ENCODE results near the gene GIMAP8.
A peak's percentile ranks its signal among the peaks of the same experiment; 100 is the strongest.

GIMAP8 gene

DNA sequence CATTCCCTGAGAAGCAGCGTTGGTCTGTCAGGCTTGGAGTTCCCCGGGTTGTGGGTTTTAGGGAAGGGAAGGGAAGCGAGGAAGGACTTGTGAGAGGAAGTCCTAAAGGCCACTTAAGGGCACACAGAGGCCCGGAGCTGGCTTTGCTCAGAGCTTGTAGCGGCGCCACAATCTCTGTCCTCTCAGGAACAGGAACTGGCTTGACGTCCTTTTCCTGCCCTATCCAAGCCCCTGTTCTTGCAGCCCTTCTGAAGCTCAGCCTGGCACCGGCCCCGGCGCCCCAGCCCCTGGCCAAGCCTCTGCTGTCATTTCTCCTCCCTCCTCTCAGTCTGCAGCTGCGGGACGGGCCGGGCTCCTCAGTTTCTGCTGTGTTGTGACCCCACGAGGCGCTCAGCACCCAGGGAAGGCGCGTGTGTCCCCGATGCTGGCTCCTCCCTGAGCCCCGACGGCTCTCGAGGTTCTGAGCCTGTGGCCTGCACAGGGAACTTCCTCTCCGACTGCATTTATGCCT lies at the start of gene GIMAP8:
Gene GIMAP8 (plus strand): TSS at position 140 of the 511 bp plus-strand sequence. CDS start 16,069 bp downstream, outside the sequence.
- DNase-seq: no peak

DNA sequence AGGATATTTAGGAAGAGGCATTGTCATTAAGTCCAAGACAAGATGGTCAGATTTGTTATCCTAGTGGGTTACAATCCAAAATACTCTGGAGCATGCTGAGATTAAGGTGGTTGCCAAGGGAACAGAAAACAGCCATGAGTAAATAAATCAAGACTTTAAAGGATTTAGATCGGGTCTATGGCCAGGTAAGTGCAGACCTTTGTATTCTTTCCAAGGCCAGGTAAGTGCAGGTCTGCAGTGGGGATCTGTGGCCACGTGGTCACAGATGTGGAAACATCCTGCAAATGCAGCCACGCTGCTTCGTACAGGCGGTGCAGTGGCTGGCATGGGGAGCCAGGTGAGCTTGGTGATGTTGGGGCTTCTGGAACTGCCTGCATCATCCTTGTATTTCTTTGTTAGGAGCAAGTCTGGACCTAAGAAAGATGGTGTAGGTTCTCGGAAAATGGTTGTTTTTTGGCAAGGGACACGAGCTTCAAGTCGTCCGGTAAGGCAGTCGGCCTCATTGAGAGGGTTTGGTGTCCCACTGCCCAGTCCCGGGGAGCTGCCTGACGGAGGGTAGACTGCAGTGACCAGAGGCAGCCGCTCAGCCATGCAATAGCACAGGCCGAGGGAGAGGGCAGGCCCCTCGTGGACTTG lies 49.5 kb upstream of the GIMAP8 start:
- no peak for DNase-seq

DNA sequence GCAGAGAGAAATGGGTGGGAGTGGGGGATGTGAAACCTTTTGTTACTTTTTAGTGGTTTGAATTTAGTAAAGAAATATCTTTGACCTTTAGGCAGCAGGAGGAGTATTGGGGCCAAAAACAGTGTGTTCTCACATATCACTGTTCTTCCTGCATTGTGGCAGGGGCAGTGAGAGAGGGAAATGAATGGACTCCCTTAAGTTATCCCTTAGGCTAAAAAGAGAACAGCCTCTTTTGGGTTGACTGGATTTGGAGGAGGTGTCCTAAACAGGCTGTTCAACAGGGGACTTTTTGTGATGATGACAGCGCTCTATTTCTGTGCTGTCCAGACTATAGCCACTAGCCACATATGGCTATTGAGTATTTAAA lies 49.0 kb upstream of the GIMAP8 start:
- DNase-seq: no peak

DNA sequence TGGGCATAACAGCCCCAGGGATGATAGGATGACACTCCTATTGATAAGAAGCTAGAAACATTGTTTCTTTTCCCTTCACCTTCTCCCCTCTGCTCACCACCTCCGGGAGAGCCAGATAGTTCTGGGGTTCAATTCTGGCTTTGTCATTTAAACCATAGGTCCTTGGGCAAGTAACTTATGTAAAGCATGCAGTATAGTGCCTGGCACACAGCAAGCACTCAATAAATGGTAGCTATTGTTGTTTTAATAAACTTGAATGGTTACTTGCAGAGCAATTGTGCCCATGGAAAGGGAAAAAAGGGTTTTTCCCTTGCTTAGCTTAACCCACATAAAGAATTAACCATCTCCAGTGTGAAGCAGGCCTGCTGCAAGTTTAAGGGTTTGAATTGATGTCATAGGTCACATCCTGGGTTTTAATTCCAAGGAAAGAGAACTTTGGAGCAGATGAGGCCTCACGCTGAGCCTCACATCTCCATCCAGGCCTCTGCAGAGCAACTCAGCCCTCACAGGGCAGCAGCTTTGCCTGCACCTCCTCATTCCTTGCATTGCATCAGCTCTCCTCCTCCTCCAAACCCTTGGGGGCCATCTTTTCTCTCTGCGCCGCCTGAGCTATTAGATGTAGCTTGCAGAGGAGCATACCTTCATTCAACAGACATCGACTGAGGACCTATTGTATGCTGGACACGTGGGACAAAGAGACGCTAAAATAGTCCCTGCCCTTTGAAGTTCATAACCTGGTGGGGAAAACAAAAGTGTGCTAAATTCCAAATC lies 48.4 kb upstream of the GIMAP8 start:
- DNase-seq: no peak

DNA sequence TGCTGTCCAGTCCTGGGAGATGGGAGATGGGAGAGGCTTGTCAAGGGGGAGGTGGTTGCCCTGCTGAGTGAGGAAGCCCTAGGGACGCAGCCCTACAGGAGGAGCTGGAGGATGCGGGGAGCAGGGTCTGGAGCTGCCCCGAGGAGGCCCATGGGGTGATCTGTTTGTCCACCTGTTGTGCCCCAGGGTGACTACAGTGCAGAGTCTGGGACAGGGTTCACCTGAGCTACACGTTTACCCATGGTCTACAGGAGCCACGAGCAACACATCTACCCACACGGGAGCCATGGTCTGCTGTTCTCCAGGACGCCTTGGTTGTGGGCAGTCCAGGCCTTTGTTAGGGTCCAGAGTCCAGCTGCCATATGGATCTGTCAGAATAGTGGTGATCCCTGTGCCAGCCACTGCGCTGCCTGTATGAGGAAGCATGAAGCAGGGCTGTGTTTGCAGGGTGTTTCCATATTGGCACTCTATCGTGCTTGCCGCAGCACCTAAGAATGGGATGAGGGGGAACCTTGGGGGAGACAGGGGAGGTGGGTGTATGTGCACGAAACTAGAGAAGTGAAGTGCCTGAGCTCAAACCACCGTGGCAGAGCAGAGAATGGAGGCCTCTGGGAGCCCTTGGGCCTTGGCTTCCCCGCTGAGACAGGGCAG lies 47.6 kb upstream of the GIMAP8 start:
- DNase-seq: no peak

DNA sequence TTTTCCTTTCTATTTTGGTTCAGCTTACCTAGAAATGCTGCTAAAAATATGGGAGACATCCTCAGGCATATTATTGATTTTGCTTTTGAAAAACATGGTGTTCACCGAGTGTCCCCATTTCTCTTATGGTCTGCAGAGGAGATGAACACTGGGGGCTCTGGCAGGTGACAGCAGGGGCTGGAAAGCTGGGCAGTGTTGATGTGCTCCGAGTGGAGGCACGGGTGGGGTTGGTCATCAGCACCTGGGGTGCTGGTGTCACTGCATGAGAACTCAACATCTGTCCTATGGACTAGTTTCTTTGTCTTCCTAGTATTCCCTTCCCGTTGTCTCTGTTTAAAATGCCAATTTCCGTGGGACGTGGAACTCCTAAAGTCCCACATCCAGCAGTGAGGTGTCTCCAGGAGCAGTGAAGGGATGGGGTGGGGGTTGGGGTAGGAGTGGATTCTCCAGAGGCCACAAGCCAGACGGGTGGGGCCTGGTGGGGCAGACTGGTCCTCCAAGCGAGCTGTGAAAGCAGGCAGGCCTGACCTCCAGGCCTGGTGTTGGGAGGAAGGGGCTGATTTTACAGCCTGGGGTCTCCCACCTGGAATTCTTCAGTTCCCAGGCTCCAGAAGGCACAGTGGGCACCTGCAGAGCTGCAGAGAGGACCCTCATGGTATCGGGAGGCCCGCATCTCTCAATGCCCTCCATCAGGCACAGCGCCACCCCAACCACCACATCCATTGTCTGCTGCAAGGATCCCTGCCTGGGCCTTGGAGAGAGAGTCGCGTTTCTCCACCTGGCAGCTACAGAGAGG lies 46.9 kb upstream of the GIMAP8 start:
- DNase-seq: no peak

DNA sequence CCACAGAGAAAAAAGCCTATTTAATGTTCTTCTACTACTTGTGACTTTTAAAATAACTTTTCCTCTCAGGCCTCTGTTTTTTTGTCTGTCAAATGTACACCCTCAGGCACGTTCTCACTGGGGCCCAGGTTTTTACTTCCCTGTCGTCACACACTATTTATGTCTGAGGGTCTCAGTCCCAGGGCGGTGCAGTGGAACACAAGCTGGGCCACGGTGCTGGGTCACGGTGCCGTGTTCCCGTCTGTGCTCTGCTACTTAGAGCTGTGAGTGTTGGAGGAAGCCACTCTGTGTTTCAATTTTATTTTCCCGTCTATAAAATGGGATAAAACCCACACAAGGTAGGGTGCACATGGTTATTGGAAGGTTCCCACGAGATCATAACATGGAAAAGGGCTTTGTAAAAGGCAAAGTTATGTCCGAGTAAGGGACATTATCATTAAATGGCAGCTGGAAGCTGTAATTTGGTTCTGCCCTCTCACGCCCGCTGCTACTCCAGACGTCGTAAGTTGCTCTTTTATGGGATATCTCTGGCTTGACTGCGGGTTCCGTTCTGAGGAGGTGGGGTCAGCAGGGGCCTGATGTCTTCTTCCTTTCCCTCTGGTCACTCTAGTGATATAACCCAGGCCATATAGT lies 46.1 kb upstream of the GIMAP8 start:
- no peak for DNase-seq

DNA sequence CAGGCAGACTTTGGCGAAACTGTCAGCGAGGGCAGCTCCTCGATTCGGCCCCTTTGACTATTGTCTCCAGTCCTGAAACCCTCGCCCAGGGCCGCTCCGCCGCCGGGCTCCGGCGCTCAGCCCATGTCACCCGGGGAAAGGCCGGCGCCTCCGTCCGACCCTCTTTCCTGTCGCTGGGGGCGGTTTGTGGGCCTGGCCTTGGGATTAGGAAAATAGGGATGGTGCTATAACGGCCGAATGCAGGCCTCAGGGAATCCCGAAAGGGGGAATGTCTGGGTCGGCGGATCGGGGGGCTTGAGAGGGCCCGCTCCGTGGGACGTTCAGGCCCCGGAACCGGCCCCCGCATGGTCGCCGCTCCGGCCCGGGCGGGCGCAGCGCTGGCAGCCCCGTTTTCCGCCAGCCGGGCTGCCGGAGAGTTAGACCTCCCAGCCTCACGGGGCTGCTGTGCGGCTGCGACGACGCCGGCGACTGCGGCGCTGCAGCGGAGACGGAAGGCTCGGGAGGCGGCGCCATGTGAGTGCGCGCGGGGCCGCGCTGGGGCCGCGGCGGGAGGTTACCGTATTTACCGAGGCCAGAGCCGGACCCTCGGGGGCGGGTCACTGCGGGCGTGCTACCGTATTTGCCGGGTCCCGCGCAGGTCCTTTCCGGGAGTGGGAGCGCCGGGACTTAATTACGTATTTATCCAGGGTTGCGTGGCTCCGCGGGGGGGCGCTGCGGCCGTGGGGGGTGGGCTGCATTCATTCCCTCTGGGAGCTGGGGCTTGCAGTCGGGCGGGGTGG lies 45.4 kb upstream of the GIMAP8 start:
- peak; percentile 81 for DNase-seq

DNA sequence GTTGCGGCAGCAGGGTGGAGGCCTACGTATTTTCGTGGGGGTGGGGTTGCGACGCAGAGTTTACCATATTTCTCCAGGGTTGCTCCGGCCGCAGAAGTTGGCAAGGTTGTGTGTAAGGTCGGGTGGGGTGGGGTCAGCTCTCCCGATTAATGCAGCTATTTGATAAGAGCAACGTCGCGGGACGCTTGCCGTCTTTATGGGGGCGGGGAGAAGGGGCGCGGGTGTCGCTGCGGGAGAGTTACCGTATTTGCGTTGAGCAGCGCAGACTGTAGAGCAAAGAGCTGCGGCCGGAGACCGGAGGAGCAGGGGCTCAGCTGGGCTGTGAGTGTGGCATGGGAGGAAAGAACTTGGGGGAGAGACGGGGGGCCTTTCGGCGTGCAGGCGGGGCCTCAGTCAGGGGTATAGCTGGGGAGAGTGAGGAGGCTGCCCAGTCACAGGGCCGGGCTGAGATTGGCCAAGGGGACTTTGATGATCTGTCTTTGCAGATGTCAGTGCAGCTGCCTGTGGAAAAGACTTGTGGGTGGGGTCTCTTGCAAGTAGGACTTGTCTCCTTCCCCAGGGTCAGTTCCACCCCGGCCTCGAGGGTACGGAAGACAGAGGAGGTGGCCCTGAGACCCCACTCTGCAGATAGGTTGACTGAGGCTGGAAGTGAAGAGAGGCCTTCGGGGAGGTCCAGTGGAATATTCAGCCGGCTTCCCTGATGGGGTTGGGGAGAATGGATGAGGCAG lies 44.7 kb upstream of the GIMAP8 start:
- DNase-seq: no peak

DNA sequence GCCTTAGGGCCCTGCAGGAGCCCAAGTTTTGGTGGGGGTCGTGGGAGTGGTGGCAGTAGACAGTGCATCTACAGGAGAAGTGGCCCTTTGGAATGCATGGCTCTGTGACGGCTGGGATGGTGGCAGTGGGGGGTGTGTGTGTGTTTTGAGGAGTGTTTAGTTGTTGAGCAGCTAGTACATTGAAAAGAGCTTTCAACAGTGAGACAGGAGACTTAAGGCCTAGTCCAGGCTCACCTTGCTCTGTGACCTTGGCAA lies 44.2 kb upstream of the GIMAP8 start:
- no peak for DNase-seq

DNA sequence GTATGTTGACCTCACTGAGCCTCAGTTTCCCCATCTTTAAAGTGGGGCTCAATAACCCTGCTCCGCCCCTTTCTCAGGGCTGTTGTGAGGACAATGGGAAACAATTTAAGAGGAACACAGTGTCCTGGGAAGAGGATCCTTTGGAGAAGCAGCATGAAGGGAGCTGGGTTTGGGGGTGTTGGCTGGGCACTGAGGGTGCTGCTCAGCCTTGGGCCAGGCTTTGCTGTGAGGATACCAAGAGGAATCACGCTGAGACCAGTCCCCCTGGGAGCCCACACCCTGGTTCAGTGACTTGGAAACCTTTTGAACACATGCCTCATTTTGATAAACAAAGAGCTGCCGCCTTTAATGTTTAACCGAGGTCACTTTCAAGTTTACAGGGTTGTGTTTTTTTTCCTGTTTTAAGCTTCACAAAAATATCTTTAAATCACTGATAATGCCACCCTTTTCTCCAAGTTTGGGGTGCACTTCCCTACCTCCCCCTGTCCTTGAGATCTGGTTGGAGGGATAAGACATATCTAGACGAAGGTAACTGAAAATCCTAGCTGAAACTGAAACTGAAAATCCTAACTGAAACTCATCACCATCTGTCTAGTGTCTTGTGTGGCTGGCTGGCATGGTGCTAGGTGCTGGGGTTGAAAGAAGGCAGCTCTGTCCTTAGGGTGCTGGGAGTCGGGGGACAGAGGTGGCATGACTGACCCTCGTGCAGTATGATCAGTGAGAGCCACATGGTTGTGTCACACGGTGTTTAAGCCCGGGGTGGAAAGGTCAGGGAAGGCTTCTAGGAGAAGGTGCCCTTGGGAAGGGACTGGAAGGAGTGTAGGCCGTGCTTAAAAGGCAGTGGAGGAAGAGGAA lies 43.6 kb upstream of the GIMAP8 start:
- no peak for DNase-seq

DNA sequence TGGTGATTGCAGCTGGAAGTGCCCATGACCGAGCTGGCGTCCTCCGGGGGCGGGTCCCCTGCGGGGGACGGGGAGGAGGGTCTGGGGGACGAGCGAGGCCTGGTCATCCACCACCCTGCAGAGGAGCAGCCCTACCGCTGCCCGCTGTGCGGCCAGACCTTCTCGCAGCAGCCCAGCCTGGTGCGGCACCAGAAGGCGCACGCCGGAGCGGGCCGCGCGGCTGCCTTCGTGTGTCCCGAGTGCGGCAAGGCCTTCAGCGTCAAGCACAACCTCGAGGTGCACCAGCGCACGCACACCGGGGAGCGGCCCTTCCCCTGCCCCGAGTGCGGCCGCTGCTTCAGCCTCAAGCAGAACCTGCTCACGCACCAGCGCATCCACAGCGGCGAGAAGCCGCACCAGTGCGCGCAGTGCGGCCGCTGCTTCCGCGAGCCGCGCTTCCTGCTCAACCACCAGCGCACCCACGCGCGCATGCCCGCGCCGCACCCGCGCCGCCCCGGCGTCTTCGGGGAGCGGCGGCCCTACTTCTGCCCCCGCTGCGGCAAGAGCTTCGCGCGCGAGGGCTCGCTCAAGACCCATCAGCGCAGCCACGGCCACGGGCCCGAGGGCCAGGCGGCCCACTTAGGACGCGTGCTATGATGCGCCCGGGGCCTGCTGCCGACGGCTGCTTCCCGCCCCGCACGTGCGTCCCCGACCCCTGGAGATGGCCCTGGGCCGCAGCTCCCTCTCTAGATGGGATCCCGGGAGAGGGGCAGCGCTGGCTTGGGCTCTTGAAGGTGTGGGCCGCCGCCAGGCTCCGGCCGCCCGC lies 42.6 kb upstream of the GIMAP8 start:
- DNase-seq: no peak

DNA sequence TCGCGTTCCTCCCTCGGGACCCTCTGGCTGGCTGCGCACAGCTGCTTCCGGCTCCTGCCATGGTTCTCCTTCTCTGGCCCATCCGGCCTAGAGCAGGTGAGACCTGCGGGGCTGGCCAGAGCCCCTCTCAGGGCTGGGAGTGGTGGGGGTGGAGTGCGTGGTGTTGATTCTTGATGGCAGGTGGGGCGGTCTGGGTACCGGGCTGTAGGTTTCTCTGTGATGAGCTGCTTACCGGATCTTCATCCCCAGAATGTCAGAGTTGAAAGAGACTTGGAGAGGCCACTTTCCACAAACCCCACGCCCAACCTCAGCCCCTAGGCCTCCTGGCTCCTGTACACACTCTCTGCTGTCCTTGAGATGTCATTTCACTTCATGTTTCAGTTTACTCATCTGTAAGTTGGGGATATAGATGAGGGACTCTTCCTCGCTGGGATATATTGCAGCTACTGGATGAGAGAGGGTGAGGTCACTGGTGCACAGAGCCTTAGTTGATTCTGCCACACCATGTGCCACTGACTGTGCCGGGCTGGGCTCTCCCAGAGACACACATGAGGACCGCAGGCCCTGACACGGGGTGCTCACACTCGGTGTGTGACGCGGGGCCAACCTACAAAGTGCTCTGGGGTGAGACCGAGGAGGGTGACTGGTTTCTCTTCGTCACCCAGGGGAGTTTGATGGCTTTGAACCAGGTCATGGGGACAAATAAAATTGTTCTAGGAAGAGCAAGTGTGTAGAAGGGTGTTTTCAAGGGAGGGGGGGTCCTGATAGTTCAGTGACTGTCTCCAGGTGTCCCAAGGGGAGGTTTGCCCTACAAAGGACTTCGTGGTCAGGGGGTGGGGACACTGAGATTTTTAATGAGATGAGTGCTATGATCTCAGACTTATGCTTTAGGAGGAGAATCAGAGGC lies 41.8 kb upstream of the GIMAP8 start:
- no peak for DNase-seq

DNA sequence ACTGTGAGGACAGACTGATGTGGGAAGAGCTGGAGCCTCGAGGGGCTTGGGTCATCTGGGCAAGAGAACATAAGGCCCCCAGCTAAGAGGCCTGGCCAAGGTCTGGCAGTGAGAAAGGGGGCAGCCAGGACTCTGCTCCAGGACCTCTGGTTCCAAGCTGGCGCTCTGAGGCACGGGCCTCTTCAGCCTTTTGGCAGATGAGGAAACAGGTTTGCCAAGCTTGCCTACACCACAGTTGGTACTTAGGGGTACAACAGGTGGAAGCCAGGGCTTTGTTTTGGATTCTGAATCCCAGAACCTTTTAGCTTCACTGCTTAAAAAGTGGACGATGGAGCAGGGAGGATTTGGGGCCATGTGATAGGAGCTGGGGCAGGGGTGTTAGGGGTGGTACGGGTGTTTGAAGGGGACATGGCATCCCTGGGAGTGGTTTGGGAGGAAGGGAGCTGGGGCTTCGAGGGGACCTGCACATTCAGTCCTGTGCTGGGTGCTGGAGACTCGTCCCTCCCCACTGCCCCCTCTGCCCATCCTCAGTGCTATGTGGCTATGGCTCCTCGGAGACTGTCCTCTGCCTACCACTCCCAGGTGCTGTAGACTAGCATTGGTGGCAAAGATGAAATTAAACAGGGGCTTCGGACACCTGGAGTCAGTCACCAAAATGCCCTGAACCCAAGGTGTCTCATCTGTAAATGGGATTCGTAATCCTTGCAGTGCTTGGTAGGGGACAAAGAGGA lies 41.0 kb upstream of the GIMAP8 start:
- DNase-seq: no peak

DNA sequence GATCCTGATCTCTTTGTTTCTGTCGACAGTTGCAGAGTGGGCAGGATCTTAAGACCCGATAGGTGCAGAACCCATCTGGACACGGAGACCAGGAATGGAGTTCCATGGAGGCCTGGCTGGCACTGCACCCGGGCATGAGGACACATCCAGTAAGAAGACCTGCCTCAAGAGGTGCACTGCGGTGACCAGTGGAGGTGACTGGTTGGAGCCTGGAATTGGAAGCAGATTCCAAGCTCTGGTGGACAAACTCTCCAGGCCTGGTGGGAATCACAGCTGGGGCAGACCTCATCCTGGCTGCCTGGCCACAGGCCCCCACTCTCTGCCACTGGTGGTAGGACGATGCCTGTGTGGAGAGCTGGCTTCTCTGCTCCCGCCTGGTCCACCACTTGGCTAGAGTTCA lies 40.3 kb upstream of the GIMAP8 start:
- no peak for DNase-seq

DNA sequence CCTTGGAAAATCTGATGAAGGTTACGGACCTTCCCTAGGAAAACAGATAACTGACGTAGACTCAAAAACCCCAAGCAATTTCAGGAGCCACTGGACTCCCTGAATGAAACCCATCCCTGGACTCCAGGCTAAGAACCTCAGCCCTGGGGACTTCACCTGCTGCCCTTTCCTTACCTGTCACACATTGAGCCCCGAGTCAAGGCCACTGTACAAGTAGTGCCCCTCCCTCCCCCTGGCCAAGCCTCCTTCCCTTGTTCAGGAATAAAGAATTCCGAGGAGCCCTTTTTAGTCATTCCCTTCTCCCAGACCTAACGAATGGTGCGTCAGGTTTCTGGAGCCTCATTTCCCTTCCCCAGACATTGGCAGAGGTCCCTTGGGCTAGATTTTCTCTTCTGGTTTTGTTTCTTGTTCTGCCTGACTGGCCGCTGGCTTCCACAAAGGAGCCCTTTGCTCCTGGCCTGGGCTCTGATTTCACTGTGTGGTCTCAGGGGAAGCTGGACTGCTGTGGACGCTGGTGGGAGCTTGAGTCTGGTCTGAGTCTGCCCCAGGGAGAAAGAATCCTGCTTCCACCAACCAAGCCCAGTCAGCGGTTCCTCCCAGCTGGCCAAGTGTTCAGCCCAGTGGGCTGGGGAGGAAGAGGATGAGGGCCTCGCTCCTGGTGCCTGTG lies 39.6 kb upstream of the GIMAP8 start:
- no peak for DNase-seq

DNA sequence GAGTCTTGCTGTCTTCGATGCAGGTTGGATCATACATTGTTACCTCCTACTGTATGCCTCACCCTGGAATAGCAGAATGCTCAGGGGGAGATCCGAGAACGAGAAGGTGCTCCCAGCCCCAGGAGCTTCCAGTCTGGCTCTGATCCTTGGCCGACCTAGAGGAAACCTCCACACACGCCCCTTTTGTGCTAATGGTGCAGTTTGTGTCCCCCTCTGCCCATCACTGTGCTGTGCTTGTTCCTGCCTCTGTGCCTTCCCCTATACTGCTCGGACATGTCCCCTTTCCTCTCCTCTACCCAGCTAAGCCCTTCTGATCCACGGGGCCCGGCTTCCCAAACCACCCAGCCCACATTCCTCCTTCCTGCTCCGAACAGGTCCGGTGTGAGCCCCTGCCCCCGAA lies 38.8 kb upstream of the GIMAP8 start:
- no peak for DNase-seq

All from COR-L47 (cell line).